K562 (cell line): Measurements from ENCODE around the gene PYDC1. TPM values are rescaled to one million over a fixed set of nuclear protein-coding genes. Genes with fewer than 3 reads are reported as not detected.

Experiments
- ARID1B ChIP-seq: fragments of 450-650 bp; IDR thresholded peaks from 2 replicates; pipeline ENCODE4 v1.6.1; 2016; ENCODE audit warnings: antibody characterized with exemption, mild to moderate bottlenecking, inconsistent platforms
- BCL6 ChIP-seq: fragments of 250-450 bp; sonication (Bioruptor Pico); IDR thresholded peaks from 2 replicates; pipeline ENCODE4 v1.4.0; 2020
- EGR1 ChIP-seq: fragments of 450-650 bp; conservative IDR thresholded peaks from 2 replicates; pipeline ENCODE4 v1.6.1; 2017; ENCODE audit warnings: mild to moderate bottlenecking
- KDM5B ChIP-seq: fragments of 200-600 bp; sonication (generic); IDR thresholded peaks from 2 replicates; pipeline ENCODE4 v1.6.1; 2012; ENCODE audit warnings: low read depth, mild to moderate bottlenecking, moderate library complexity, low read length, control low read depth, inconsistent platforms; ENCODE audit not compliant: insufficient replicate concordance
- NFIC ChIP-seq: fragments of 450-650 bp; IDR thresholded peaks from 2 replicates; pipeline ENCODE4 v1.6.1; 2017; ENCODE audit warnings: mild to moderate bottlenecking, inconsistent platforms
- POLR3G ChIP-seq: IDR thresholded peaks from 2 replicates; pipeline ENCODE4 v1.6.1; 2011; ENCODE audit not compliant: insufficient read length, insufficient replicate concordance; ENCODE audit errors: extremely low read depth
- TFAM ChIP-seq: fragments of 250-450 bp; sonication (Bioruptor Pico); conservative IDR thresholded peaks from 2 replicates; pipeline ENCODE4 v1.5.0; 2021; ENCODE audit warnings: mild to moderate bottlenecking, moderate library complexity
- ZBTB7A ChIP-seq: IDR thresholded peaks from 2 replicates; pipeline ENCODE4 v1.6.1; 2011; ENCODE audit warnings: low read depth, mild to moderate bottlenecking, low read length, moderate library complexity, borderline replicate concordance; ENCODE audit not compliant: control insufficient read depth
- ZC3H8 ChIP-seq: fragments of 450-650 bp; IDR thresholded peaks from 2 replicates; pipeline ENCODE4 v1.6.1; 2017
- ZSCAN32 ChIP-seq: fragments of 450-650 bp; formaldehyde crosslinking; IDR thresholded peaks from 2 replicates; pipeline ENCODE4 v1.4.0; 2020; ENCODE audit warnings: mild to moderate bottlenecking, moderate library complexity
- polyA plus RNA-seq, 8 experiments: library from polyadenylated mRNA; depleted of rRNA in 4 of 8; stranded (reverse) in 5 of 8; unstranded in 3 of 8; fragments of >200 nt; fragmentation: Nextera tagmentation in 2 of 8; fragmentation: Illumina TruSeq in 1 of 8; extraction: Ambion mirVana in 2 of 8; extraction: Trizol in 1 of 8; gene quantifications; 2 replicates each; pipeline versions ENCODE4 v1.2.1 to v1.2.3, GENCODE V29; 2011 to 2014; ENCODE audit warnings: inconsistent platforms in 1 of 8, missing spikeins in 1 of 8
- total RNA-seq, 7 experiments: library from RNA; depleted of rRNA in 6 of 7; stranded (reverse); fragments of >200 nt in 6 of 7; fragmentation: Illumina TruSeq in 2 of 7; extraction: Trizol in 2 of 7; gene quantifications; 2 replicates each; pipeline versions ENCODE4 v1.2.1 to v1.2.3, GENCODE V29; 2011 to 2021; ENCODE audit warnings: low replicate concordance in 1 of 7
- TF ChIP-seq, protein P1 (sequence below): fragments of 250-450 bp; sonication (Bioruptor Pico); IDR thresholded peaks from 2 replicates; pipeline ENCODE4 v1.4.0; 2020; ENCODE audit warnings: mild to moderate bottlenecking, moderate library complexity, borderline replicate concordance
- TF ChIP-seq, protein P2 (sequence below): fragments of 250-450 bp; sonication (Bioruptor Pico); IDR thresholded peaks from 2 replicates; pipeline ENCODE4 v1.6.1; 2021; ENCODE audit warnings: mild to moderate bottlenecking
- TF ChIP-seq, protein P3 (sequence below): sonication (generic); formaldehyde crosslinking; IDR thresholded peaks from 2 replicates; pipeline ENCODE4 v1.8.1; 2022; ENCODE audit warnings: missing genetic modification reagents
- TF ChIP-seq, protein P4 (sequence below): fragments of 250-450 bp; sonication (Bioruptor Pico); IDR thresholded peaks from 2 replicates; pipeline ENCODE4 v1.5.0; 2022; ENCODE audit warnings: mild to moderate bottlenecking
- TF ChIP-seq, protein P5 (sequence below), 2 experiments: fragments of 200-800 bp in 1 of 2; sonication (Bioruptor generic) in 1 of 2; sonication (generic) in 1 of 2; formaldehyde crosslinking in 1 of 2; IDR thresholded peaks in 1 of 2; conservative IDR thresholded peaks in 1 of 2; 2 replicates each; pipeline versions ENCODE4 v1.5.0 to v1.6.1; 2016 to 2020; ENCODE audit warnings: missing compliant biosample characterization in 1 of 2, missing genetic modification characterization in 1 of 2, missing genetic modification reagents in 1 of 2
- TF ChIP-seq, protein P6 (sequence below): sonication (generic); formaldehyde crosslinking; IDR thresholded peaks from 2 replicates; pipeline ENCODE4 v1.8.0; 2022; ENCODE audit warnings: mild to moderate bottlenecking, missing genetic modification reagents, borderline replicate concordance

Gene PYDC1
- total and polyA plus RNA-seq, 9 of the 15 experiments (the other 6 are each of a cell fraction or from before 2014, with no cell fraction given): not detected

DNA sequence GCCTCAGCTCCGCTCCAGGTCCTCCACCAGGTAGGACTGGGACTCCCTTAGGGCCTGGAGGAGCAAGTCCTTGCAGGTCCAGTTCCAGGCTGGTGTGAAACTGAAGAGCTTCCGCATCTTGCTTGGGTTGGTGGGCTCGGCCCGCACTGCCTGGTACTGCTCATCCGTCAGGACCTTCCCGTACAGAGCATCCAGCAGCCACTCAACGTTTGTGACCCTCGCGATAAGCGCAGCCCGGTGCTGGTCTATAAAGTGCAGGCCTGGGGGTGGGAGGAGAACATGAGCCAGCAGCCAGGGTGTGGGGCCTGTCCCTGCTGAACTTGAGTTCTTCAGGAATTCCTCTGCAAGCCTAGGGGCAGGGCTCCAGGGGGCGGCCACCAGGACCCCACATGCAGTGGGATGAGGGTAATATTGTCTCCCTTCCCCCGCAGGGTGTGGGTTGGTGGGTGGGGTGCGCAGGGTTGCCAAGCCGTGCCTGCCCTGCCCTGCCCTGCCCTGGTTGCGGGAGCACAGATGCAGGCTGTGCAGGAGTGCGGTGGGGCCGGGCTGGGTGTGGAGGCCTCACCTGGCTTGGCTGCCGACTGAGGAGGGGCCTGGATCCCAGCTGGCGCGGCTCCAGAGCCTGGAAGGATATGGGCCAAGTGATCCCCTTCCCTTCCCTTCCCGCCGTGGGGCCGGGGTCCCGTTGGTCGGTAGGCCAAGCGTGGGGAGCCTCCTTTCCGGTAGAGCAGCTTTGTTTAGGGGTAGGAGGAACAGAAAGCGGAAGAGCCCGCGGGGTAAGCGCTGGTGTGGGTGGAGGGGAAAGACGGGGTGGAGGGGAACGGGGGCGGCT, 15.1 kb downstream of the PYDC1 start (continued):
- no peak for TF ChIP-seq POLR3G
- TF ChIP-seq, protein P1, sequence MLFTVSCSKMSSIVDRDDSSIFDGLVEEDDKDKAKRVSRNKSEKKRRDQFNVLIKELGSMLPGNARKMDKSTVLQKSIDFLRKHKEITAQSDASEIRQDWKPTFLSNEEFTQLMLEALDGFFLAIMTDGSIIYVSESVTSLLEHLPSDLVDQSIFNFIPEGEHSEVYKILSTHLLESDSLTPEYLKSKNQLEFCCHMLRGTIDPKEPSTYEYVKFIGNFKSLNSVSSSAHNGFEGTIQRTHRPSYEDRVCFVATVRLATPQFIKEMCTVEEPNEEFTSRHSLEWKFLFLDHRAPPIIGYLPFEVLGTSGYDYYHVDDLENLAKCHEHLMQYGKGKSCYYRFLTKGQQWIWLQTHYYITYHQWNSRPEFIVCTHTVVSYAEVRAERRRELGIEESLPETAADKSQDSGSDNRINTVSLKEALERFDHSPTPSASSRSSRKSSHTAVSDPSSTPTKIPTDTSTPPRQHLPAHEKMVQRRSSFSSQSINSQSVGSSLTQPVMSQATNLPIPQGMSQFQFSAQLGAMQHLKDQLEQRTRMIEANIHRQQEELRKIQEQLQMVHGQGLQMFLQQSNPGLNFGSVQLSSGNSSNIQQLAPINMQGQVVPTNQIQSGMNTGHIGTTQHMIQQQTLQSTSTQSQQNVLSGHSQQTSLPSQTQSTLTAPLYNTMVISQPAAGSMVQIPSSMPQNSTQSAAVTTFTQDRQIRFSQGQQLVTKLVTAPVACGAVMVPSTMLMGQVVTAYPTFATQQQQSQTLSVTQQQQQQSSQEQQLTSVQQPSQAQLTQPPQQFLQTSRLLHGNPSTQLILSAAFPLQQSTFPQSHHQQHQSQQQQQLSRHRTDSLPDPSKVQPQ (CRISPR knock-in tag): no peak
- TF ChIP-seq TFAM (CRISPR knock-in tag): no peak
- TF ChIP-seq, protein P2, sequence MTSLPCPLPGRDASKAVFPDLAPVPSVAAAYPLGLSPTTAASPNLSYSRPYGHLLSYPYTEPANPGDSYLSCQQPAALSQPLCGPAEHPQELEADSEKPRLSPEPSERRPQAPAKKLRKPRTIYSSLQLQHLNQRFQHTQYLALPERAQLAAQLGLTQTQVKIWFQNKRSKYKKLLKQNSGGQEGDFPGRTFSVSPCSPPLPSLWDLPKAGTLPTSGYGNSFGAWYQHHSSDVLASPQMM: no peak
- TF ChIP-seq, protein P3, sequence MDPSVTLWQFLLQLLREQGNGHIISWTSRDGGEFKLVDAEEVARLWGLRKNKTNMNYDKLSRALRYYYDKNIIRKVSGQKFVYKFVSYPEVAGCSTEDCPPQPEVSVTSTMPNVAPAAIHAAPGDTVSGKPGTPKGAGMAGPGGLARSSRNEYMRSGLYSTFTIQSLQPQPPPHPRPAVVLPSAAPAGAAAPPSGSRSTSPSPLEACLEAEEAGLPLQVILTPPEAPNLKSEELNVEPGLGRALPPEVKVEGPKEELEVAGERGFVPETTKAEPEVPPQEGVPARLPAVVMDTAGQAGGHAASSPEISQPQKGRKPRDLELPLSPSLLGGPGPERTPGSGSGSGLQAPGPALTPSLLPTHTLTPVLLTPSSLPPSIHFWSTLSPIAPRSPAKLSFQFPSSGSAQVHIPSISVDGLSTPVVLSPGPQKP (CRISPR knock-in tag): no peak
- TF ChIP-seq, protein P4, sequence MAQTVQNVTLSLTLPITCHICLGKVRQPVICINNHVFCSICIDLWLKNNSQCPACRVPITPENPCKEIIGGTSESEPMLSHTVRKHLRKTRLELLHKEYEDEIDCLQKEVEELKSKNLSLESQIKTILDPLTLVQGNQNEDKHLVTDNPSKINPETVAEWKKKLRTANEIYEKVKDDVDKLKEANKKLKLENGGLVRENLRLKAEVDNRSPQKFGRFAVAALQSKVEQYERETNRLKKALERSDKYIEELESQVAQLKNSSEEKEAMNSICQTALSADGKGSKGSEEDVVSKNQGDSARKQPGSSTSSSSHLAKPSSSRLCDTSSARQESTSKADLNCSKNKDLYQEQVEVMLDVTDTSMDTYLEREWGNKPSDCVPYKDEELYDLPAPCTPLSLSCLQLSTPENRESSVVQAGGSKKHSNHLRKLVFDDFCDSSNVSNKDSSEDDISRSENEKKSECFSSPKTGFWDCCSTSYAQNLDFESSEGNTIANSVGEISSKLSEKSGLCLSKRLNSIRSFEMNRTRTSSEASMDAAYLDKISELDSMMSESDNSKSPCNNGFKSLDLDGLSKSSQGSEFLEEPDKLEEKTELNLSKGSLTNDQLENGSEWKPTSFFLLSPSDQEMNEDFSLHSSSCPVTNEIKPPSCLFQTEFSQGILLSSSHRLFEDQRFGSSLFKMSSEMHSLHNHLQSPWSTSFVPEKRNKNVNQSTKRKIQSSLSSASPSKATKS (CRISPR knock-in tag): no peak
- peak; percentile 57 for TF ChIP-seq NFIC
- no peak for TF ChIP-seq ZSCAN32 (CRISPR knock-in tag)
- TF ChIP-seq BCL6 (CRISPR knock-in tag): no peak
- 0 out of 2 replicates have a peak, but pooled peaks have one; percentile 5 for TF ChIP-seq ARID1B
- TF ChIP-seq, protein P5, sequence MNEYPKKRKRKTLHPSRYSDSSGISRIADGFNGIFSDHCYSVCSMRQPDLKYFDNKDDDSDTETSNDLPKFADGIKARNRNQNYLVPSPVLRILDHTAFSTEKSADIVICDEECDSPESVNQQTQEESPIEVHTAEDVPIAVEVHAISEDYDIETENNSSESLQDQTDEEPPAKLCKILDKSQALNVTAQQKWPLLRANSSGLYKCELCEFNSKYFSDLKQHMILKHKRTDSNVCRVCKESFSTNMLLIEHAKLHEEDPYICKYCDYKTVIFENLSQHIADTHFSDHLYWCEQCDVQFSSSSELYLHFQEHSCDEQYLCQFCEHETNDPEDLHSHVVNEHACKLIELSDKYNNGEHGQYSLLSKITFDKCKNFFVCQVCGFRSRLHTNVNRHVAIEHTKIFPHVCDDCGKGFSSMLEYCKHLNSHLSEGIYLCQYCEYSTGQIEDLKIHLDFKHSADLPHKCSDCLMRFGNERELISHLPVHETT (CRISPR knock-in tag; conservative IDR thresholded peaks at IDR 0.05 in 1 of 2, IDR thresholded peaks at IDR 0.05 in 1 of 2): no peak
- peak; percentile 57 for TF ChIP-seq EGR1
- no peak for TF ChIP-seq ZC3H8
- peak; percentile 16; the same call in 1 of the 2 replicates for TF ChIP-seq ZBTB7A
- peak; percentile 70 for TF ChIP-seq KDM5B
- TF ChIP-seq, protein P6, sequence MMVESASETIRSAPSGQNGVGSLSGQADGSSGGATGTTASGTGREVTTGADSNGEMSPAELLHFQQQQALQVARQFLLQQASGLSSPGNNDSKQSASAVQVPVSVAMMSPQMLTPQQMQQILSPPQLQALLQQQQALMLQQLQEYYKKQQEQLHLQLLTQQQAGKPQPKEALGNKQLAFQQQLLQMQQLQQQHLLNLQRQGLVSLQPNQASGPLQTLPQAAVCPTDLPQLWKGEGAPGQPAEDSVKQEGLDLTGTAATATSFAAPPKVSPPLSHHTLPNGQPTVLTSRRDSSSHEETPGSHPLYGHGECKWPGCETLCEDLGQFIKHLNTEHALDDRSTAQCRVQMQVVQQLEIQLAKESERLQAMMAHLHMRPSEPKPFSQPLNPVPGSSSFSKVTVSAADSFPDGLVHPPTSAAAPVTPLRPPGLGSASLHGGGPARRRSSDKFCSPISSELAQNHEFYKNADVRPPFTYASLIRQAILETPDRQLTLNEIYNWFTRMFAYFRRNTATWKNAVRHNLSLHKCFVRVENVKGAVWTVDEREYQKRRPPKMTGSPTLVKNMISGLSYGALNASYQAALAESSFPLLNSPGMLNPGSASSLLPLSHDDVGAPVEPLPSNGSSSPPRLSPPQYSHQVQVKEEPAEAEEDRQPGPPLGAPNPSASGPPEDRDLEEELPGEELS (CRISPR knock-in tag): peak; percentile 58; the same call in 1 of the 2 replicates
